OCI-LY3 (cell line): ENCODE data around the gene TNRC6C.

ENCODE experiments used
- H2AFZ ChIP-seq: fragments of 200-600, 300-600 bp; shearing (Covaris generic); 2 replicates; pipeline ENCODE4 v1.6.0; 2014; ENCODE audit warnings: antibody characterized with exemption, low read depth, low read length
- H3K27ac ChIP-seq: fragments of 200-600, 300-600 bp; sonication (generic); 2 replicates; pipeline ENCODE4 v1.5.1; 2014; ENCODE audit warnings: mild to moderate bottlenecking, low read length, moderate library complexity, mixed read lengths
- H3K27me3 ChIP-seq: fragments of 200-600, 300-600 bp; sonication (generic); 2 replicates; pipeline ENCODE4 v1.6.1; 2014; ENCODE audit warnings: low read depth, low read length, mixed read lengths
- H3K36me3 ChIP-seq: fragments of 200-600, 300-600 bp; sonication (generic); replicated peaks from 2 replicates; pipeline ENCODE3; 2014; ENCODE audit warnings: low read depth, low read length, mixed read lengths
- H3K4me1 ChIP-seq: fragments of 300-600, 200-600 bp; sonication (generic); 2 replicates; pipeline ENCODE4 v1.6.1; 2014; ENCODE audit warnings: low read length, mixed read lengths
- H3K4me2 ChIP-seq: fragments of 200-600, 300-600 bp; sonication (generic); 2 replicates; pipeline ENCODE4 v1.6.1; 2014; ENCODE audit warnings: low read length, mixed read lengths
- H3K4me3 ChIP-seq: fragments of 300-600, 200-600 bp; sonication (generic); 2 replicates; pipeline ENCODE4 v1.5.1; 2014; ENCODE audit warnings: antibody characterized with exemption, mild to moderate bottlenecking, low read length, moderate library complexity
- H3K79me2 ChIP-seq: fragments of 300-600, 200-600 bp; shearing (Covaris generic); 2 replicates; pipeline ENCODE4 v1.6.1; 2014; ENCODE audit warnings: mild to moderate bottlenecking, low read length, mixed read lengths
- H3K9ac ChIP-seq: fragments of 300-600, 200-600 bp; shearing (Covaris generic); 2 replicates; pipeline ENCODE4 v1.6.0; 2014; ENCODE audit warnings: mild to moderate bottlenecking, low read length, moderate library complexity
- H3K9me3 ChIP-seq: fragments of 200-600, 300-600 bp; shearing (Covaris generic); 2 replicates; pipeline ENCODE4 v1.6.1; 2014; ENCODE audit warnings: low read length, mixed read lengths; ENCODE audit not compliant: insufficient read depth
- H4K20me1 ChIP-seq: fragments of 200-600, 300-600 bp; sonication (generic); 2 replicates; pipeline ENCODE4 v1.6.1; 2016; ENCODE audit warnings: low read length, mixed read lengths; ENCODE audit not compliant: insufficient read depth
- EZH2phosphoT487 ChIP-seq: fragments of 200-600 bp; shearing (Covaris generic); IDR thresholded peaks from 2 replicates; pipeline ENCODE4 v1.6.1; 2018; ENCODE audit warnings: antibody characterized with exemption, mixed run types, low read depth
- TF ChIP-seq, protein P1 (sequence below): fragments of 200-600, 300-600 bp; sonication (generic); IDR thresholded peaks from 2 replicates; pipeline ENCODE4 v1.5.1; 2014; ENCODE audit warnings: antibody characterized with exemption, low read length, low read depth

Gene TNRC6C

GRCh38 chr17:78154903-78155811 lies 196.7 kb downstream of the TNRC6C start:
- TF ChIP-seq EZH2phosphoT487 = no peak
- TF ChIP-seq, protein P1, sequence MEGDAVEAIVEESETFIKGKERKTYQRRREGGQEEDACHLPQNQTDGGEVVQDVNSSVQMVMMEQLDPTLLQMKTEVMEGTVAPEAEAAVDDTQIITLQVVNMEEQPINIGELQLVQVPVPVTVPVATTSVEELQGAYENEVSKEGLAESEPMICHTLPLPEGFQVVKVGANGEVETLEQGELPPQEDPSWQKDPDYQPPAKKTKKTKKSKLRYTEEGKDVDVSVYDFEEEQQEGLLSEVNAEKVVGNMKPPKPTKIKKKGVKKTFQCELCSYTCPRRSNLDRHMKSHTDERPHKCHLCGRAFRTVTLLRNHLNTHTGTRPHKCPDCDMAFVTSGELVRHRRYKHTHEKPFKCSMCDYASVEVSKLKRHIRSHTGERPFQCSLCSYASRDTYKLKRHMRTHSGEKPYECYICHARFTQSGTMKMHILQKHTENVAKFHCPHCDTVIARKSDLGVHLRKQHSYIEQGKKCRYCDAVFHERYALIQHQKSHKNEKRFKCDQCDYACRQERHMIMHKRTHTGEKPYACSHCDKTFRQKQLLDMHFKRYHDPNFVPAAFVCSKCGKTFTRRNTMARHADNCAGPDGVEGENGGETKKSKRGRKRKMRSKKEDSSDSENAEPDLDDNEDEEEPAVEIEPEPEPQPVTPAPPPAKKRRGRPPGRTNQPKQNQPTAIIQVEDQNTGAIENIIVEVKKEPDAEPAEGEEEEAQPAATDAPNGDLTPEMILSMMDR = no peak

More at GRCh38 chr17:78154903-78155811, 196.7 kb downstream of the TNRC6C start:
- Histone ChIP-seq H3K4me2 (peak overlapping the region; percentile 61), H3K27ac (peak overlapping the region; percentile 98), H3K9me3 (no peaks in the 10 kb centered on the region), H2AFZ (no peak overlapping the region), H4K20me1 (no peaks in the 10 kb centered on the region), H3K79me2 (no peaks in the 10 kb centered on the region), H3K9ac (peak overlapping the region; percentile 67), H3K36me3 (no peaks in the 10 kb centered on the region), H3K4me1 (peaks cover 88% of the 10 kb centered on the region), H3K4me3 (peak overlapping the region; percentile 20; the same call in 1 of the 2 replicates), H3K27me3 (no peaks in the 10 kb centered on the region)
